T-helper 2 cell treated with Interferon-gamma antibody and Interleukin-4, amounts not matched to agents 5 μg/mL and 100 μg/mL, for 36 hours (primary cell): Measurements from ENCODE around the gene MAP7D1.

Experiments used
- DNase-seq: peaks from one replicate; pipeline ENCODE4 v3.0.0; 2021; ENCODE audit warnings: low spot score
- H3K27ac Mint-ChIP-seq: one replicate; pipeline ENCODE4 v1.8.0; 2021; ENCODE audit warnings: mild to moderate bottlenecking, mixed read lengths
- H3K27me3 Mint-ChIP-seq: one replicate; pipeline ENCODE4 v1.8.0; 2021; ENCODE audit warnings: low read depth, mixed read lengths
- H3K36me3 Mint-ChIP-seq: one replicate; pipeline ENCODE4 v1.8.0; 2021; ENCODE audit warnings: low read depth, mixed read lengths
- H3K4me1 Mint-ChIP-seq: one replicate; pipeline ENCODE4 v1.8.0; 2021; ENCODE audit warnings: low read depth, mixed read lengths
- H3K4me3 Mint-ChIP-seq: one replicate; pipeline ENCODE4 v1.8.0; 2022; ENCODE audit warnings: mild to moderate bottlenecking, moderate library complexity, mixed read lengths
- H3K9me3 Mint-ChIP-seq: one replicate; pipeline ENCODE4 v1.8.0; 2021; ENCODE audit warnings: mixed read lengths

The MAP7D1 gene

GRCh38 chr1:36155408-36156328 is at the start of gene MAP7D1:
Gene MAP7D1, plus strand, starts transcription at chr1:36156160. Its CDS starts 258 bp downstream, at chr1:36156418.
- Mint-ChIP-seq H3K4me1 (peaks cover 54% of the 10 kb centered on the region), H3K36me3 (peaks cover 29% of the 10 kb centered on the region), H3K4me3 (peak within 1 kb of the TSS; percentile 87), H3K27ac (peak within 1 kb of the TSS; percentile 91), H3K27me3 (no peaks in the 10 kb centered on the region), H3K9me3 (no peaks in the 10 kb centered on the region)
- peak; percentile 82 for DNase-seq

- peaks cover 14% of the 10 kb centered on the region for H3K4me1 Mint-ChIP-seq
- no peak overlapping the region for H3K27ac Mint-ChIP-seq
- no peak overlapping the region for H3K4me3 Mint-ChIP-seq
- H3K36me3 Mint-ChIP-seq = no peaks in the 10 kb centered on the region
- DNase-seq = no peak
- H3K27me3 Mint-ChIP-seq = no peaks in the 10 kb centered on the region
- H3K9me3 Mint-ChIP-seq = no peaks in the 10 kb centered on the region
These were observed 49.7 kb upstream of the MAP7D1 start for GRCh38 chr1:36106269-36106668.

GRCh38 chr1:36107394-36107793 is 48.6 kb upstream of the MAP7D1 start:
- no peak for DNase-seq
- no peaks in the 10 kb centered on the region for H3K27me3 Mint-ChIP-seq
- no peaks in the 10 kb centered on the region for H3K9me3 Mint-ChIP-seq
- H3K36me3 Mint-ChIP-seq = no peaks in the 10 kb centered on the region
- H3K4me3 Mint-ChIP-seq = no peak overlapping the region
- H3K4me1 Mint-ChIP-seq = peaks cover 16% of the 10 kb centered on the region
- H3K27ac Mint-ChIP-seq = no peak overlapping the region

- no peak overlapping the region for H3K4me3 Mint-ChIP-seq
- no peaks in the 10 kb centered on the region for H3K9me3 Mint-ChIP-seq
- DNase-seq = no peak
- no peaks in the 10 kb centered on the region for H3K36me3 Mint-ChIP-seq
- peaks cover 17% of the 10 kb centered on the region for H3K4me1 Mint-ChIP-seq
- H3K27ac Mint-ChIP-seq = no peak overlapping the region
- no peaks in the 10 kb centered on the region for H3K27me3 Mint-ChIP-seq
These were observed 47.6 kb upstream of the MAP7D1 start for GRCh38 chr1:36108314-36108713.

GRCh38 chr1:36109041-36109679 is 46.8 kb upstream of the MAP7D1 start:
- no peaks in the 10 kb centered on the region for H3K27me3 Mint-ChIP-seq
- no peaks in the 10 kb centered on the region for H3K9me3 Mint-ChIP-seq
- peaks cover 17% of the 10 kb centered on the region for H3K4me1 Mint-ChIP-seq
- no peaks in the 10 kb centered on the region for H3K36me3 Mint-ChIP-seq
- DNase-seq = no peak
- peak overlapping the region; percentile 71 for H3K27ac Mint-ChIP-seq
- peak overlapping the region; percentile 30 for H3K4me3 Mint-ChIP-seq

GRCh38 chr1:36111151-36111550 is 44.8 kb upstream of the MAP7D1 start:
- H3K27ac Mint-ChIP-seq = peak overlapping the region; percentile 64
- H3K4me3 Mint-ChIP-seq = no peak overlapping the region
- no peaks in the 10 kb centered on the region for H3K27me3 Mint-ChIP-seq
- H3K9me3 Mint-ChIP-seq = no peaks in the 10 kb centered on the region
- no peaks in the 10 kb centered on the region for H3K36me3 Mint-ChIP-seq
- DNase-seq = no peak
- peaks cover 17% of the 10 kb centered on the region for H3K4me1 Mint-ChIP-seq

GRCh38 chr1:36112823-36113222 is 43.1 kb upstream of the MAP7D1 start:
- H3K27me3 Mint-ChIP-seq = peaks cover 2% of the 10 kb centered on the region
- no peak overlapping the region for H3K27ac Mint-ChIP-seq

GRCh38 chr1:36114371-36114770 is 41.6 kb upstream of the MAP7D1 start:
- H3K27ac Mint-ChIP-seq = no peak overlapping the region
- no peaks in the 10 kb centered on the region for H3K36me3 Mint-ChIP-seq

More at GRCh38 chr1:36112823-36113222, 43.1 kb upstream of the MAP7D1 start:
- Mint-ChIP-seq H3K4me1 (peaks cover 17% of the 10 kb centered on the region), H3K36me3 (no peaks in the 10 kb centered on the region), H3K4me3 (no peak overlapping the region), H3K9me3 (no peaks in the 10 kb centered on the region)
- no peak for DNase-seq

GRCh38 chr1:36115200-36115669 is 40.7 kb upstream of the MAP7D1 start:
- Mint-ChIP-seq H3K36me3 (no peaks in the 10 kb centered on the region), H3K27ac (no peak overlapping the region), H3K9me3 (no peaks in the 10 kb centered on the region), H3K27me3 (peaks cover 2% of the 10 kb centered on the region), H3K4me1 (peaks cover 7% of the 10 kb centered on the region), H3K4me3 (no peak overlapping the region)
- DNase-seq = no peak

More at GRCh38 chr1:36114371-36114770, 41.6 kb upstream of the MAP7D1 start:
- DNase-seq = no peak
- H3K27me3 Mint-ChIP-seq = peaks cover 2% of the 10 kb centered on the region
- peaks cover 9% of the 10 kb centered on the region for H3K4me1 Mint-ChIP-seq
- H3K9me3 Mint-ChIP-seq = no peaks in the 10 kb centered on the region
- H3K4me3 Mint-ChIP-seq = no peak overlapping the region

GRCh38 chr1:36115931-36116330 is 40.0 kb upstream of the MAP7D1 start:
- Mint-ChIP-seq H3K27me3 (peaks cover 2% of the 10 kb centered on the region), H3K36me3 (no peaks in the 10 kb centered on the region), H3K27ac (no peak overlapping the region), H3K4me1 (peaks cover 6% of the 10 kb centered on the region), H3K9me3 (no peaks in the 10 kb centered on the region), H3K4me3 (no peak overlapping the region)
- no peak for DNase-seq

- no peak overlapping the region for H3K4me3 Mint-ChIP-seq
- H3K36me3 Mint-ChIP-seq = no peaks in the 10 kb centered on the region
- peaks cover 4% of the 10 kb centered on the region for H3K27me3 Mint-ChIP-seq
- H3K9me3 Mint-ChIP-seq = no peaks in the 10 kb centered on the region
- peaks cover 2% of the 10 kb centered on the region for H3K4me1 Mint-ChIP-seq
- no peak overlapping the region for H3K27ac Mint-ChIP-seq
- DNase-seq = no peak
These were observed 39.1 kb upstream of the MAP7D1 start for GRCh38 chr1:36116901-36117300.

GRCh38 chr1:36118447-36119204 is 37.3 kb upstream of the MAP7D1 start:
- H3K27me3 Mint-ChIP-seq = peaks cover 22% of the 10 kb centered on the region
- H3K27ac Mint-ChIP-seq = no peak overlapping the region
- DNase-seq = no peak
- H3K36me3 Mint-ChIP-seq = no peaks in the 10 kb centered on the region
- H3K4me3 Mint-ChIP-seq = no peak overlapping the region
- H3K9me3 Mint-ChIP-seq = no peaks in the 10 kb centered on the region
- H3K4me1 Mint-ChIP-seq = peaks cover 9% of the 10 kb centered on the region

GRCh38 chr1:36119456-36119855 is 36.5 kb upstream of the MAP7D1 start:
- Mint-ChIP-seq H3K27me3 (peaks cover 29% of the 10 kb centered on the region), H3K27ac (no peak overlapping the region), H3K4me1 (peaks cover 9% of the 10 kb centered on the region), H3K9me3 (no peaks in the 10 kb centered on the region), H3K4me3 (no peak overlapping the region), H3K36me3 (no peaks in the 10 kb centered on the region)
- no peak for DNase-seq
